ENCODE data around the gene RAB25.

RAB25 gene

GRCh38 chr1:156117414-156118176, 56.6 kb downstream of the RAB25 start:
- TF ChIP-seq GATA1 (IDR thresholded peaks at IDR 0.05; ENCODE audit: low read depth, low read length) (no peak), POLR2A (IDR thresholded peaks at IDR 0.05; ENCODE audit: low read length) (no peak)

GRCh38 chr1:156118177-156118868, 57.4 kb downstream of the RAB25 start:
- no peak for TF ChIP-seq GATA1 (IDR thresholded peaks at IDR 0.05; ENCODE audit: low read depth, low read length)
- TF ChIP-seq POLR2A (IDR thresholded peaks at IDR 0.05; ENCODE audit: low read length), result peak; percentile 39
- DNase-seq, result peak in 1 of 2 experiments; percentile 37

More at GRCh38 chr1:156117414-156118176, 56.6 kb downstream of the RAB25 start:
- no peak for DNase-seq

- TF ChIP-seq POLR2A (IDR thresholded peaks at IDR 0.05; ENCODE audit: low read length) (no peak), GATA1 (IDR thresholded peaks at IDR 0.05; ENCODE audit: low read depth, low read length) (no peak)
- DNase-seq, result peak; percentile 74 to 84
These were observed 58.7 kb downstream of the RAB25 start for GRCh38 chr1:156119503-156120209.
